Measurements from ENCODE around the gene NAA60.

Gene NAA60

GRCh38 chr16:3515897-3516296, 72.4 kb downstream of the NAA60 start:
- TF ChIP-seq CTCF (IDR thresholded peaks at IDR 0.05; ENCODE audit: borderline replicate concordance, control extremely low read depth, extremely low read depth, insufficient read depth, missing control alignments), result no peak
- no peak for DNase-seq (ENCODE audit: low spot score)
- in situ Hi-C loops (cut with MboI; ENCODE audit: low sequenced_read_pairs, unreplicated experiment), result no loop called here

GRCh38 chr16:3518292-3518985, 75.0 kb downstream of the NAA60 start:
- in situ Hi-C loops (cut with MboI; ENCODE audit: low sequenced_read_pairs, unreplicated experiment), result no loop called here
- no peak for DNase-seq (ENCODE audit: low spot score)
- TF ChIP-seq CTCF (IDR thresholded peaks at IDR 0.05; ENCODE audit: borderline replicate concordance, control extremely low read depth, extremely low read depth, insufficient read depth, missing control alignments), result no peak

GRCh38 chr16:3518986-3519348, 75.5 kb downstream of the NAA60 start:
- no peak for TF ChIP-seq CTCF (IDR thresholded peaks at IDR 0.05; ENCODE audit: borderline replicate concordance, control extremely low read depth, extremely low read depth, insufficient read depth, missing control alignments)
- DNase-seq (ENCODE audit: low spot score), result no peak
- in situ Hi-C loops (cut with MboI; ENCODE audit: low sequenced_read_pairs, unreplicated experiment), result no loop called here

- no peak for DNase-seq (ENCODE audit: low spot score)
- TF ChIP-seq CTCF (IDR thresholded peaks at IDR 0.05; ENCODE audit: borderline replicate concordance, control extremely low read depth, extremely low read depth, insufficient read depth, missing control alignments), result no peak
- in situ Hi-C loops (cut with MboI; ENCODE audit: low sequenced_read_pairs, unreplicated experiment), result no loop called here
Observed at GRCh38 chr16:3519581-3519980, 76.1 kb downstream of the NAA60 start.

GRCh38 chr16:3520413-3520812, 76.9 kb downstream of the NAA60 start:
- in situ Hi-C loops (cut with MboI; ENCODE audit: low sequenced_read_pairs, unreplicated experiment), result no loop called here
- TF ChIP-seq CTCF (IDR thresholded peaks at IDR 0.05; ENCODE audit: borderline replicate concordance, control extremely low read depth, extremely low read depth, insufficient read depth, missing control alignments), result no peak
- DNase-seq (ENCODE audit: low spot score), result no peak

- in situ Hi-C loops (cut with MboI; ENCODE audit: low sequenced_read_pairs, unreplicated experiment), result no loop called here
- no peak for DNase-seq (ENCODE audit: low spot score)
- TF ChIP-seq CTCF (IDR thresholded peaks at IDR 0.05; ENCODE audit: borderline replicate concordance, control extremely low read depth, extremely low read depth, insufficient read depth, missing control alignments), result no peak
Observed at GRCh38 chr16:3520841-3521240, 77.4 kb downstream of the NAA60 start.
